ENCODE results near the gene DOK6. TPM values are rescaled to one million over a fixed set of nuclear protein-coding genes. Genes with fewer than 3 reads are reported as not detected.

The DOK6 gene
- total and polyA plus RNA-seq, 10 donors: 0.09 to 2.0 (median 0.40) TPM

DNA sequence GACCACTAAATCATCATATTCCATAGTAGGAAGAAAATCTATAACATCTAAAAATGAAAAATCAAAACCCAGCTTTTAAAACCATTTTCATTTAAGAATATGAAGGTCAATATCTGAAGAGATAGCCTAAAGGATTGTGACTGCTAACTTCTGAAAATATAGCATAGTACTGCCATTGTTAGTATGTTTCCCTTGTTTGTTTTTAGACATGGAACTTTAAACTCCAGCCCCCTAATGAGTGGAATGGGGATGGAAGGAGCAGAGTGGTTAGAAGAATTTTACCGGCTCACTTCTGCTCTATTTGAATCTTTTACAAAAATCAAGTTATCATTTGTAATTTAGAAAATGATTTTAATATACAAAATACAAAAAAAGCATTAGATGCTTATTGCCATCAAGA, 378.0 kb downstream of the DOK6 start:
- no peaks in the 10 kb centered on the region for H3K9me3 ChIP-seq
- no peaks in the 10 kb centered on the region for H3K27me3 ChIP-seq (replicated peaks in 1 of 7)
- no peaks in the 10 kb centered on the region for H3K4me1 ChIP-seq
- intact Hi-C loops (cut with DNase I; ENCODE audit: low total_unique reads): no loop called here
- 91 to 98% (median 97%) methylated on average over 1 of the region's 1 CpG for WGBS, 5 donors
- no peaks in the 10 kb centered on the region for H3K36me3 ChIP-seq
- no peak overlapping the region for H3K4me3 ChIP-seq
- H3K27ac ChIP-seq: no peak overlapping the region
- DNase-seq: no peak
- TF ChIP-seq, protein P1, sequence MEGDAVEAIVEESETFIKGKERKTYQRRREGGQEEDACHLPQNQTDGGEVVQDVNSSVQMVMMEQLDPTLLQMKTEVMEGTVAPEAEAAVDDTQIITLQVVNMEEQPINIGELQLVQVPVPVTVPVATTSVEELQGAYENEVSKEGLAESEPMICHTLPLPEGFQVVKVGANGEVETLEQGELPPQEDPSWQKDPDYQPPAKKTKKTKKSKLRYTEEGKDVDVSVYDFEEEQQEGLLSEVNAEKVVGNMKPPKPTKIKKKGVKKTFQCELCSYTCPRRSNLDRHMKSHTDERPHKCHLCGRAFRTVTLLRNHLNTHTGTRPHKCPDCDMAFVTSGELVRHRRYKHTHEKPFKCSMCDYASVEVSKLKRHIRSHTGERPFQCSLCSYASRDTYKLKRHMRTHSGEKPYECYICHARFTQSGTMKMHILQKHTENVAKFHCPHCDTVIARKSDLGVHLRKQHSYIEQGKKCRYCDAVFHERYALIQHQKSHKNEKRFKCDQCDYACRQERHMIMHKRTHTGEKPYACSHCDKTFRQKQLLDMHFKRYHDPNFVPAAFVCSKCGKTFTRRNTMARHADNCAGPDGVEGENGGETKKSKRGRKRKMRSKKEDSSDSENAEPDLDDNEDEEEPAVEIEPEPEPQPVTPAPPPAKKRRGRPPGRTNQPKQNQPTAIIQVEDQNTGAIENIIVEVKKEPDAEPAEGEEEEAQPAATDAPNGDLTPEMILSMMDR (IDR thresholded peaks at IDR 0.05 in 8 of 11, conservative IDR thresholded peaks at IDR 0.05 in 3 of 11): no peak
- TF ChIP-seq POLR2A (IDR thresholded peaks at IDR 0.05) (no peak), POLR2AphosphoS5 (IDR thresholded peaks at IDR 0.05) (no peak)

DNA sequence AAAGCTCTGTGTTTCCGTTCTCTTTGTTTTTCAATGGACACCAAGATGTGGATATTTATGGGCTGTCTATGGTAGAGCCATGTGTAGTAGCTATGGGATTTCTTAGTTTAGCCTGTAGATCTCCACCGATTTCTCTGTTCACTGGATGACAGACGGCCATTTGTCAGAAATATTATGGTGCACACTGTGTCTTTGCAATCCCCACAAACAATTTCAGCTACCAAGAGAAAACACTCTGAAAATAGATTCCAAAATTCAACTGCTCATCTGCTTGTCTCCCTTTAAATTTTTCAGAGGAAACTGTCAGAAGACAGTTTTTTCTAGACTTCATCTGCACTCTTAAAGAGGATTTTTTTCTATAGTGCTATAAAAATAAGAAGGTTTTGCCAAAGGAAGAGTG, 380.2 kb downstream of the DOK6 start:
- intact Hi-C loops (cut with DNase I; ENCODE audit: low total_unique reads): no loop called here
- Histone ChIP-seq H3K4me3 (no peak overlapping the region), H3K9me3 (no peaks in the 10 kb centered on the region), H3K4me1 (no peaks in the 10 kb centered on the region), H3K27me3 (replicated peaks in 1 of 7) (no peaks in the 10 kb centered on the region), H3K36me3 (no peaks in the 10 kb centered on the region), H3K27ac (no peak overlapping the region)
- no peak for DNase-seq
- 91 to 97% (median 96%) methylated on average over 3 of the region's 3 CpGs for WGBS, 5 donors
- TF ChIP-seq POLR2A (IDR thresholded peaks at IDR 0.05): no peak

DNA sequence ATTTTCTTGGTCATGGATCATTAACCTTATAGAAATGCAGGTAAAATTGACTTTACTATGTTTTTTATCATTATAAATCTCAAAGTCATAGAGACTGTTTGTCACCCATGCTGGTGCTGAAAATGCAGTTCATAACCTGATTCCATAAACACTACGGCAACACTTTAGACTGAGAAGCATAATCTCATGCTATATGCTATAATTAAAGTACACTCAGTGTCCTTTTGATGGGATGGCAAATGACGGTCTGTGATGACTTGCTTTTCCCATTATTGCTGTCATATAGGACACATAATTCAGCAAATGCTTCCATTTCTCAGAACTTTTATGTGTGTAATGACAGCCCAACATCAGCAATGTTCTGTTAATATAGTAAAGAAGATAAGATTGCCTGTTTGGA, 384.1 kb downstream of the DOK6 start:
- Histone ChIP-seq H3K9me3 (no peaks in the 10 kb centered on the region), H3K27ac (no peak overlapping the region), H3K4me1 (no peaks in the 10 kb centered on the region), H3K4me3 (no peak overlapping the region), H3K27me3 (replicated peaks in 1 of 7) (no peaks in the 10 kb centered on the region), H3K36me3 (no peaks in the 10 kb centered on the region)
- 83 to 100% (median 93%) methylated on average over 2 of the region's 2 CpGs for WGBS, 5 donors
- intact Hi-C loops (cut with DNase I; ENCODE audit: low total_unique reads): no loop called here
- no peak for TF ChIP-seq POLR2AphosphoS5 (IDR thresholded peaks at IDR 0.05)
- no peak for TF ChIP-seq POLR2A (IDR thresholded peaks at IDR 0.05)
- TF ChIP-seq, protein P1 (IDR thresholded peaks at IDR 0.05 in 8 of 11, conservative IDR thresholded peaks at IDR 0.05 in 3 of 11): no peak
- DNase-seq: no peak

DNA sequence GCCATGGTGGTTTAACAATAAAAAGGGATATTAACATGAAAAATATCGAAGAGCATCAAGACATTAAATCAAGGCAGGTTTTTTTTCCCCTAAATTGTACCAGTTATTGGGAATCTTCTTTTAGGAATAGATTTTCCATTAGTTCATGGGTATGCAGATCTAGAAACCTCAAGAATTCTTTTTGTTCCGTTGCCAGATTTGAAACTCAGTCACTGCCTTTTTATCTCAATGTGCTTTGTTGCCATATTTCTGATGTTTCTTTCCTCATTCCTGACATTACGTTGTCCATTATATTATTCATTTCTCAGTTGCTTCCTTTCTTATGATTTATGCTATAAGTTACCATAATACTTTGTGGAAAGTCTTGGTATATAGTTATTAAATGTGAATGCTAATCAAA, 384.8 kb downstream of the DOK6 start:
- TF ChIP-seq, protein P1 (IDR thresholded peaks at IDR 0.05 in 8 of 11, conservative IDR thresholded peaks at IDR 0.05 in 3 of 11): no peak
- TF ChIP-seq POLR2AphosphoS5 (IDR thresholded peaks at IDR 0.05) (no peak), POLR2A (IDR thresholded peaks at IDR 0.05) (no peak)
- intact Hi-C loops (cut with DNase I; ENCODE audit: low total_unique reads): no loop called here
- no peak for DNase-seq
- no peaks in the 10 kb centered on the region for H3K4me1 ChIP-seq
- H3K27me3 ChIP-seq (replicated peaks in 1 of 7): no peaks in the 10 kb centered on the region
- no peaks in the 10 kb centered on the region for H3K9me3 ChIP-seq
- no peak overlapping the region for H3K4me3 ChIP-seq
- 85 to 92% (median 88%) methylated on average over 3 of the region's 3 CpGs for WGBS, 5 donors
- no peaks in the 10 kb centered on the region for H3K36me3 ChIP-seq
- H3K27ac ChIP-seq: no peak overlapping the region

DNA sequence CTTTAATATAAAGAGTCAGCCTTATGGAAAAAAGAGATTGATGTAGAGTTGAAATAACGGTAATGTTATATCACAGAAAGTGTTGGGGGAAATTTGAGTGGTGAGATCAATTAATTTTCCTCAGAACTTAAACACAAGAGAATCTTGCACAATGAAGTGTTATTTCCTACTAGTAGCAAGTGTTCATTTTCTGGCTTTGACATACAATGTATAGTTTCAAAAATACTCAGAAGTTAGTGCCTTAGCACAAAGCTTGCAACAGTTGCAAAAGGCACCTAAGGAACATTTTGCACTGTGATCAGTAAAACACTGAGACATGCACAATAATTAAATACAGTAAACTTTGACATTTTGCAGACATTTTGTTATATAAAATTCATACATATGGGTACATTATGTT, 385.7 kb downstream of the DOK6 start:
- no peaks in the 10 kb centered on the region for H3K27me3 ChIP-seq (replicated peaks in 1 of 7)
- no peaks in the 10 kb centered on the region for H3K36me3 ChIP-seq
- intact Hi-C loops (cut with DNase I; ENCODE audit: low total_unique reads): no loop called here
- no peak overlapping the region for H3K4me3 ChIP-seq
- H3K4me1 ChIP-seq: no peaks in the 10 kb centered on the region
- H3K9me3 ChIP-seq: no peaks in the 10 kb centered on the region
- 70 to 89% (median 80%) methylated on average over 1 of the region's 1 CpG for WGBS, 5 donors
- TF ChIP-seq, protein P1 (IDR thresholded peaks at IDR 0.05 in 8 of 11, conservative IDR thresholded peaks at IDR 0.05 in 3 of 11): no peak
- TF ChIP-seq POLR2A (IDR thresholded peaks at IDR 0.05): no peak
- TF ChIP-seq POLR2AphosphoS5 (IDR thresholded peaks at IDR 0.05): no peak
- no peak overlapping the region for H3K27ac ChIP-seq
- no peak for DNase-seq

Data from spleen (tissue), 11 donors.